Cerebellar nuclear complex (tissue), 1 donor: ENCODE data around the gene PCDHB8.
"Not testable (repeated sequence)": the region's sequence is repeated elsewhere in the genome, so short reads cannot be mapped to it uniquely, and the experiment has no call there.

ENCODE experiments used
- DNase-seq, 2 experiments: peaks; one replicate each; lab custom pipeline; 2025; lab: John Stamatoyannopoulos, UW

The PCDHB8 gene

GRCh38 chr5:141177577-141178191 lies at the start of gene PCDHB8:
TSS of gene PCDHB8 (plus strand) at chr5:141177790. CDS start at chr5:141178035, 245 bp downstream.
- DNase-seq: not testable (repeated sequence)

GRCh38 chr5:141135030-141135717 lies 42.4 kb upstream of the PCDHB8 start, which contains the start of gene PCDHB5:
TSS of gene PCDHB5 (plus strand) at chr5:141135206. CDS start at chr5:141135435, 229 bp downstream.
- no peak for DNase-seq

- no peak for DNase-seq
These were observed 41.8 kb upstream of the PCDHB8 start for GRCh38 chr5:141135718-141136266.

- DNase-seq: not testable (repeated sequence)
These were observed 40.2 kb upstream of the PCDHB8 start for GRCh38 chr5:141137346-141137745.

GRCh38 chr5:141149812-141150211 lies 27.8 kb upstream of the PCDHB8 start, which contains the start of gene PCDHB6:
TSS of gene PCDHB6 (plus strand) at chr5:141150057. CDS start at chr5:141150258, 201 bp downstream.
- no peak for DNase-seq

GRCh38 chr5:141150224-141150992 lies 27.2 kb upstream of the PCDHB8 start:
- DNase-seq: no peak

GRCh38 chr5:141150993-141151325 lies 26.6 kb upstream of the PCDHB8 start:
- no peak for DNase-seq

- DNase-seq: not testable (repeated sequence)
These were observed 26.0 kb upstream of the PCDHB8 start for GRCh38 chr5:141151632-141152031.

GRCh38 chr5:141152096-141152495 lies 25.5 kb upstream of the PCDHB8 start:
- not testable (repeated sequence) for DNase-seq

GRCh38 chr5:141155540-141156374 lies 21.8 kb upstream of the PCDHB8 start:
- DNase-seq: no peak

- DNase-seq: not testable (repeated sequence)
These were observed 20.2 kb upstream of the PCDHB8 start for GRCh38 chr5:141157356-141157755.

- DNase-seq: not testable (repeated sequence)
These were observed 19.7 kb upstream of the PCDHB8 start for GRCh38 chr5:141157901-141158300.

- no peak for DNase-seq
These were observed 5.0 kb upstream of the PCDHB8 start, which contains the start of gene PCDHB7 for GRCh38 chr5:141172381-141173204. TSS of gene PCDHB7 (plus strand) at chr5:141172644. CDS start at chr5:141172836, 192 bp downstream.

- DNase-seq: not testable (repeated sequence)
These were observed 3.1 kb upstream of the PCDHB8 start for GRCh38 chr5:141174291-141175104.

- DNase-seq: no peak
These were observed 1.7 kb upstream of the PCDHB8 start for GRCh38 chr5:141175933-141176332.

- not testable (repeated sequence) for DNase-seq
These were observed 1.8 kb downstream of the PCDHB8 start for GRCh38 chr5:141179371-141179770.

GRCh38 chr5:141179876-141180275 lies 2.3 kb downstream of the PCDHB8 start:
- DNase-seq: not testable (repeated sequence)

GRCh38 chr5:141180313-141180712 lies 2.7 kb downstream of the PCDHB8 start:
- no peak for DNase-seq

GRCh38 chr5:141182248-141182647 lies 4.7 kb downstream of the PCDHB8 start, which contains the start of gene PCDHB16:
TSS of gene PCDHB16 (plus strand) at chr5:141182387. CDS start at chr5:141182560, 173 bp downstream.
- DNase-seq: no peak
